Loucy (cell line): ENCODE measurements around the gene HTRA3.

ENCODE experiments used
- EZH2phosphoT487 ChIP-seq: fragments of 200-600 bp; IDR thresholded peaks from 2 replicates; pipeline ENCODE4 v1.6.1; 2018; ENCODE audit warnings: antibody characterized with exemption, mild to moderate bottlenecking, moderate library complexity, borderline replicate concordance
- TF ChIP-seq, protein P1 (sequence below): fragments of 200-600 bp; sonication (generic); conservative IDR thresholded peaks from 2 replicates; pipeline ENCODE4 v1.5.1; 2014; ENCODE audit warnings: mild to moderate bottlenecking, antibody characterized with exemption, low read length

- TF ChIP-seq, protein P1, sequence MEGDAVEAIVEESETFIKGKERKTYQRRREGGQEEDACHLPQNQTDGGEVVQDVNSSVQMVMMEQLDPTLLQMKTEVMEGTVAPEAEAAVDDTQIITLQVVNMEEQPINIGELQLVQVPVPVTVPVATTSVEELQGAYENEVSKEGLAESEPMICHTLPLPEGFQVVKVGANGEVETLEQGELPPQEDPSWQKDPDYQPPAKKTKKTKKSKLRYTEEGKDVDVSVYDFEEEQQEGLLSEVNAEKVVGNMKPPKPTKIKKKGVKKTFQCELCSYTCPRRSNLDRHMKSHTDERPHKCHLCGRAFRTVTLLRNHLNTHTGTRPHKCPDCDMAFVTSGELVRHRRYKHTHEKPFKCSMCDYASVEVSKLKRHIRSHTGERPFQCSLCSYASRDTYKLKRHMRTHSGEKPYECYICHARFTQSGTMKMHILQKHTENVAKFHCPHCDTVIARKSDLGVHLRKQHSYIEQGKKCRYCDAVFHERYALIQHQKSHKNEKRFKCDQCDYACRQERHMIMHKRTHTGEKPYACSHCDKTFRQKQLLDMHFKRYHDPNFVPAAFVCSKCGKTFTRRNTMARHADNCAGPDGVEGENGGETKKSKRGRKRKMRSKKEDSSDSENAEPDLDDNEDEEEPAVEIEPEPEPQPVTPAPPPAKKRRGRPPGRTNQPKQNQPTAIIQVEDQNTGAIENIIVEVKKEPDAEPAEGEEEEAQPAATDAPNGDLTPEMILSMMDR: no peak
- no peak for TF ChIP-seq EZH2phosphoT487
These were observed 15.5 kb upstream of the HTRA3 start for GRCh38 chr4:8254076-8254475.
